ENCODE results near the gene BOLA2B.
"Not testable (repeated sequence)": the region's sequence is repeated elsewhere in the genome, so short reads cannot be mapped to it uniquely, and the experiment has no call there.

BOLA2B gene

GRCh38 chr16:30193615-30194014 lies at the start of gene BOLA2B, which contains the start of gene SLX1A:
Gene BOLA2B (minus strand): TSS chr16:30193666. CDS start chr16:30193595, 71 bp downstream.
Gene SLX1A (plus strand): TSS chr16:30193875. CDS start chr16:30194085, 210 bp downstream.
- DNase-seq: not testable (repeated sequence)

- not testable (repeated sequence) for DNase-seq
These were observed 23.6 kb upstream of the BOLA2B start for GRCh38 chr16:30217082-30217481.

- not testable (repeated sequence) for DNase-seq
These were observed 17.9 kb upstream of the BOLA2B start for GRCh38 chr16:30211414-30211813.

DNA sequence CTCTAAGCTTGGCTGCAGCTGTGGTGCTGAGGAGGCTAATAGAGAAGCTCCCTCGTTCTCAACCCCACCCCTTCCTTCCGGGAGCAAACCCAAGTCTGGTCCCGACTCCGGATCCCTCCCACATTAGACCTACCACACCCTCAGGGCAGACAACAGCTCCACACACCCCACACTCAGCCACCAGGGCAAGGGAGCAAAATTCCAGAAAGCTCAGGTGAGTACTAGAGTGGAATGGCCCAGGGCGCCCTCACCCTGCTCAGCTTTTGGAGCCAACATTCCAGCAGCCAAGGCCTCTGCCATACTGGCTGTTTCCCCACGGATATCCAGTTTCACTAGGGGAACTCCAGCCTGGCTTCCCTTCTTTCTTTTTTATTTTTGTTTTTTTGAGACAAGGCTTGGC lies 15.6 kb upstream of the BOLA2B start:
- not testable (repeated sequence) for DNase-seq

GRCh38 chr16:30207063-30207704 lies 13.7 kb upstream of the BOLA2B start:
- DNase-seq: not testable (repeated sequence)

GRCh38 chr16:30206252-30206651 lies 12.8 kb upstream of the BOLA2B start:
- not testable (repeated sequence) for DNase-seq

DNA sequence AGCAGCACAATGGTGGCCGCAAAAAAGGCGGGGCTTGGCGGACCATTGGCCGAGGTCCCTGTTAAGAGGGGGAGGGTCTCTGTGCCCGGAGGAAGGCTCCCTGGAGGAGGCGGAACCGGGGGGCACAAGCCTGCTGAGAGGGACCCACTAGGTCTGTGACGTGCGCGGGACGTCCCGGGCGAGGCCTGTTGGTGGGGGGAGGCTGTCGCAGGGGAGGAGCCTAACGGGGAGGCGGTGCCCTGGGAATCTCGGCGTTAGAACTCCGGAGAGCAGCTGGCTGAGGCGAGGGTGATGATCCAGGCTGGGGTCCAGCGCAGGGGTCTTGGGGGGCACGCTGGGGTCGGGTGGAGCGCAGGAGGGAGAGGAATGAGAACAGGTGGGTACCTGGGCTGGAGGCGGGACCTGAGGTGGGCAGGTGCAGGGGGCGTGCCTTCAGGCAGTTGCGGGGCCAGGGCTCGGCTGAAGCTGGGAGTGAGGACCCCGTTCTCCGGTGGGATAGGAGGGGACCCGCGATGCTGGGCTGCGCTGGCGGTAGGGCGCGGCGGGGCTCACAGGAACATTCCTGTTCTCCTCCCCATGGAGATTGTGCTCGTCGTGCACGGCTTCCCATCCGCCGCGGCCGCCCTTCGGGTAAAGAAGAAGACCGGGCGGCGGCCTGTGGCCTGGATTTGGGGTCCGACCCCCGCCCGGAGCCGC lies 12.2 kb upstream of the BOLA2B start:
- DNase-seq: not testable (repeated sequence)

- not testable (repeated sequence) for DNase-seq
These were observed 6.3 kb upstream of the BOLA2B start for GRCh38 chr16:30199608-30200343.

DNA sequence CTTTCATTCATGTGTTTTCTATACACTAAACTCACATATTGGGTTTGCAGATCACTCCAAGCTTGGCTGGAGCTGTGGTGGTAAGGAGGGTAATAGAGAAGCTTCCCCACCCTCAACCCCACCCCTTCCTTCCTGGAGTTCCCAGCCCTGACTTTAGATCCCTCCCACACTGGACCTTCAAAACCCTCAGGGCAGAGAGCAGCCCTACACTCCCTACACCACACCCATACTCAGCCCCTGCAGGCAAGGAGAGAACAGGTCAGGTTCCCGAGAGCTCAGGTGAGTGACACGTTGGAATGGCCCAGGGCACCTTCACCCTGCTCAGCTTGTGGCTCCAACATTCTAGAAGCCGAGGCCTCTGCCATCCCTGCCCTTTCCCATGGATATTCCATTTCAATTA lies 5.6 kb upstream of the BOLA2B start, which contains the start of gene SULT1A3:
SULT1A3 (plus strand) TSS at position 207 of the 400 bp plus-strand sequence. CDS start 1,474 bp downstream, outside the sequence.
- not testable (repeated sequence) for DNase-seq

- not testable (repeated sequence) for DNase-seq
These were observed 3.5 kb upstream of the BOLA2B start for GRCh38 chr16:30197001-30197400.

DNA sequence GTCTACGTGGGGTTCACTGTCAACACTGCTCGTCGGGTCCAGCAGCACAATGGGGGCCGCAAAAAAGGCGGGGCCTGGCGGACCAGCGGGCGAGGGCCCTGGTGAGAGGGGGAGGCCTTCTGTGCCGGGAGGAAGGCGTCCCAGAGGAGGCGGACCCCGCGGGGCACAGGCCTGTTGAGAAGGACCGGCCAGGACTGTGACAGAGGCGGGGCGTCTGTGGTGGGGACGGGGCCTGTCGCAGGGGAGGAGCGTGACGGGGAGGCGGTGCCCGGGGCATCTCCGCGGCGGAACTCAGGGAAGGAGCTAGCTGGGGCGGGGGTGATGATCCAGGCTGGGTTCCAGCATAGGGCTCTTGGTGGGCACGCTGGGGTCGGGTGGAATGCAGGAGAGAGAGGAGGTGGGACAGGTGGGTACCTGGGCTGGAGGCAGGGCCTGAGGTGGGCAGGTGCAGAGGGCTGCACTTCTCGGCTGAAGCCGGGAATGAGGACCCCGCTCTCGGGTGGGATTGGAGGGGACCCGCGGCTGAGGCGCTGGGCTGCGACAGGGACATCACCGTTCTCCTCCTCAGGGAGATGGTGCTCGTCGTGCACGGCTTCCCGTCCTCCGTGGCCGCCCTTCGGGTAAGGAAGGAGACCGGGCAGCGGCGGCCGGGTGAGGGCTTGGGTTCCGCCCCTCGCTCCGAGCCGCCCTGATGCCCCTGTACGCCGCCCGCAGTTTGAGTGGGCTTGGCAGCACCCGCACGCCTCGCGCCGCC lies 883 bp upstream of the BOLA2B start:
- not testable (repeated sequence) for DNase-seq

DNA sequence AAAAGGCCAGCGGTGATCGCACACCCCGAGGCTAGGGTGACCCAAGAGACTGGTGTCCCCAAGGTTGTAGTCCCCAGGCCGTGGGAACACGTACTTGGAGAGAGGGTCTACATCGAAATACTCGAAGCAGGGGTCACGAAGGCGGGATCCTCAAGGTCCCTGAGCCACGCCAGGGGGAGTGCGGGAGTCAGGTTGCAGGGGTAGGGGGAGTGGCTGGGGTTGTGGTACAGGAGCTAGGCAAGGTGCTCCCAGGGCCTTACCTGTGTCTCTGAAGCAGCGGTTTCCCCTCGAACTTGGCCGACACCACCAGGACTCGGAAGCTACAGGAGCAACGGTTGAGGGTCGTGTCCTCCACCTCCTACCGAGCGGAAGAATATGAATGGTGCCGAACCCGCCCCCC lies 368 bp downstream of the BOLA2B start:
- not testable (repeated sequence) for DNase-seq

- not testable (repeated sequence) for DNase-seq
These were observed 2.3 kb downstream of the BOLA2B start for GRCh38 chr16:30191158-30191557.

DNA sequence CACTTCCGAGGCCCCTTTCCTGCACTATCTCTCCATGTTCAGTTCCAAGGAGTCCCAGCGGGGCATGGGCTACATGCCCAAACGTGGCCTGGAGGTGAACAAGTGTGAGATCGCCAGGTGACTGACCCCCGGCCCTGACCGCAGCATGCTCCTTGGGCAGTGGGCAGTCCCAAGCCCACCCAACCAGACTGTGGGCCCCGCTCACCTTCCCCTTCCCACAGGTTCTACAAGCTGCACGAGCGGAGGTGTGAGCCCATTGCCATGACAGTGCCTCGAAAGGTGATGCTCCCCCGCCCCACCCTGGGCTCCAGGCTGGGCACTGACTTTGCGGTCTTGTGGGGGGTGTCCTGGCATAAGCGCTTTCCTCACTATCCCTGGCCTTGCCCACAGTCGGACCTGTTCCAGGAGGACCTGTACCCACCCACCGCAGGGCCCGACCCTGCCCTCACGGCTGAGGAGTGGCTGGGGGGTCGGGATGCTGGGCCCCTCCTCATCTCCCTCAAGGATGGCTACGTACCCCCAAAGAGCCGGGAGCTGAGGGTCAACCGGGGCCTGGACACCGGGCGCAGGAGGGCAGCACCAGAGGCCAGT lies 5.4 kb downstream of the BOLA2B start:
- DNase-seq: no peak

DNA sequence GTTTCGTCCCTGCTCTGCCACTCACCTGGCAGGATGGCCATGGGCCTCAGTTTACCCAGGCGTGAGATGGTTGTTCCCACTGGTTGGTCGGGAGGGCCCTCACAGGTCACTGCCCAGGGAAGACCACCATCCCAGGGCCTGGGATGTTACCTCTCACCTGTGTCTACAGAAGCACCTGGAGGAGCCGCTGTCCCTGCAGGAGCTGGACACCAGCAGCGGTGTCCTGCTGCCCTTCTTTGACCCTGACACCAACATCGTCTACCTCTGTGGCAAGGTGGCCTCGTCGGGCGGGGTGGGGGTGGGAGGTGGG lies 6.0 kb downstream of the BOLA2B start:
- no peak for DNase-seq

- peak; percentile 92 for DNase-seq
These were observed 6.5 kb downstream of the BOLA2B start for GRCh38 chr16:30186782-30187555.

DNA sequence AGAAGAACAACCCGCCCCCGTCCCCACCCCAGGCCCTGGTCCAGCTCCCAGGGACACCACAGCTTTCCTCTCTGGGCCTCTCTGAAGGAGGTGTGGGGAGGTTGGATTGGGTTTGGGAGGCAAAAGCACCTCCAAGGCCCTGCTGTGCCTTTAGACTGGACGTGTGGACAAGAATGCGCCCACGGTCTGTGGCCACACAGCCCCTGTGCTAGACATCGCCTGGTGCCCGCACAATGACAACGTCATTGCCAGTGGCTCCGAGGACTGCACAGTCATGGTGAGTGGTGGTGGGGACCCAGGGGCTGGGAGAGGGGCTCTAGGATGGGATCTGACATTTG lies 7.1 kb downstream of the BOLA2B start:
- DNase-seq: peak; percentile 49

GRCh38 chr16:30185683-30186421 lies 7.6 kb downstream of the BOLA2B start:
- peak; percentile 84 for DNase-seq

DNA sequence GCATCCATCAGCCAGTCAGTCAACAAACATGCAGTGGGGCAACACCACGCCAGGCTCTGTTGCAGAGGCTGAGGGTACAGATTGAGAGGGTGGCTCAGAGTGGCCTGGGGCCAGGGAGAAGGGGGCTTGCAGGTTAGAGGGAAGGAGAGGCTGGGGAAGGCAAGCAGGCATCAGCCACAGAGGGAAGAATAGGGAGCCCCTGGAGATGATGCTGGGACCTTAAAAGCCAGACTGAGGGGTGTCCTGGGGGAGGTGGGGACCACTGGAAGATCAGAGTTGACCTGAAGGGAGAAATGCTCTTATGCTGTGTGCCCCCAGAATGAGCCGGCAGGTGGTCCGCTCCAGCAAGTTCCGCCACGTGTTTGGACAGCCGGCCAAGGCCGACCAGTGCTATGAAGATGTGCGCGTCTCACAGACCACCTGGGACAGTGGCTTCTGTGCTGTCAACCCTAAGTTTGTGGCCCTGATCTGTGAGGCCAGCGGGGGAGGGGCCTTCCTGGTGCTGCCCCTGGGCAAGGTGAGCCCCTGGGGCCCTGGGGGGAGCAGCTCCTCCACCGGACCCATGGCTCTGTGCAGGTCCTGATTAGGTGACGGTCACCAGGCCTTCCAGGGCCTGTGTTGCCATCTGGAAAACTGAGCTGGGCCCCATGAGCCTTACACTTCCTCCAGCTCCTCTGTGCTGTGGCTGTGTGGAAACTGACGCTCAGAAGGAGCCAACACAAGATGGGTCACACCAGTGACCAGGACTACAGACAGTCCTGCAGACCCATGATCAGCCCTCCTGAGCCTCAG lies 8.4 kb downstream of the BOLA2B start:
- peak; percentile 43 for DNase-seq

Data from hematopoietic multipotent progenitor cell treated with erythropoietin and hydrocortisone succinate and interleukin-3 and kit ligand, for 6 days (in vitro differentiated cells).